ENCODE results near the gene CSTPP1. TPM values are rescaled to one million over a fixed set of nuclear protein-coding genes. Genes with fewer than 3 reads are reported as not detected.

CSTPP1 gene
- total RNA-seq, 1 donor from 2014 or later, result 29.6 TPM

GRCh38 chr11:47164321-47164720, 227.8 kb downstream of the CSTPP1 start:
- peaks cover 28% of the 10 kb centered on the region for H3K36me3 ChIP-seq (ENCODE audit: insufficient read depth, low read length)

GRCh38 chr11:47165253-47165840, 228.8 kb downstream of the CSTPP1 start:
- Histone ChIP-seq H3K4me1 (ENCODE audit: insufficient read depth, low read length) (no peaks in the 10 kb centered on the region), H3K27ac (ENCODE audit: low read depth, low read length) (no peak overlapping the region), H3K4me2 (ENCODE audit: low read length) (no peak overlapping the region), H3K27me3 (ENCODE audit: insufficient read depth, low read length) (no peaks in the 10 kb centered on the region), H4K20me1 (ENCODE audit: insufficient read depth, low read length) (peaks cover 54% of the 10 kb centered on the region), H3K36me3 (ENCODE audit: insufficient read depth, low read length) (peaks cover 28% of the 10 kb centered on the region), H2AFZ (ENCODE audit: low read depth, low read length) (no peak overlapping the region), H3K79me2 (ENCODE audit: insufficient read depth, low read length) (peaks cover 25% of the 10 kb centered on the region), H3K9ac (ENCODE audit: low read length) (no peak overlapping the region), H3K4me3 (ENCODE audit: insufficient read depth, low read depth, low read length) (no peak overlapping the region), H3K9me3 (ENCODE audit: insufficient read depth, low read depth, low read length) (no peaks in the 10 kb centered on the region)
- Mint-ChIP-seq H3K27me3 (ENCODE audit: low read depth, unreplicated experiment) (no peaks in the 10 kb centered on the region), H3K27ac (ENCODE audit: unreplicated experiment) (no peak overlapping the region), H3K36me3 (ENCODE audit: low read depth, unreplicated experiment) (no peaks in the 10 kb centered on the region), H3K9me3 (ENCODE audit: unreplicated experiment) (no peaks in the 10 kb centered on the region), H3K4me1 (ENCODE audit: low read depth, unreplicated experiment) (no peaks in the 10 kb centered on the region), H3K4me3 (ENCODE audit: unreplicated experiment) (no peak overlapping the region)
- FAIRE-seq (no peak), DNase-seq (ENCODE audit: low read depth) (no peak)
- no peak for TF ChIP-seq EZH2 (IDR thresholded peaks at IDR 0.05; ENCODE audit: insufficient read depth, low read length)
- no peak for TF ChIP-seq CTCF (IDR thresholded peaks at IDR 0.05; ENCODE audit: insufficient read depth, low read depth, low read length)

More at GRCh38 chr11:47164321-47164720, 227.8 kb downstream of the CSTPP1 start:
- H4K20me1 ChIP-seq (ENCODE audit: insufficient read depth, low read length), result peaks cover 54% of the 10 kb centered on the region
- no peaks in the 10 kb centered on the region for H3K9me3 ChIP-seq (ENCODE audit: insufficient read depth, low read depth, low read length)
- H3K4me1 ChIP-seq (ENCODE audit: insufficient read depth, low read length), result no peaks in the 10 kb centered on the region
- TF ChIP-seq CTCF (IDR thresholded peaks at IDR 0.05; ENCODE audit: insufficient read depth, low read depth, low read length) (no peak), EZH2 (IDR thresholded peaks at IDR 0.05; ENCODE audit: insufficient read depth, low read length) (no peak)
- DNase-seq (ENCODE audit: low read depth) (no peak), FAIRE-seq (no peak)
- Mint-ChIP-seq H3K36me3 (ENCODE audit: low read depth, unreplicated experiment) (no peaks in the 10 kb centered on the region), H3K4me1 (ENCODE audit: low read depth, unreplicated experiment) (no peaks in the 10 kb centered on the region), H3K4me3 (ENCODE audit: unreplicated experiment) (no peak overlapping the region), H3K9me3 (ENCODE audit: unreplicated experiment) (no peaks in the 10 kb centered on the region), H3K27ac (ENCODE audit: unreplicated experiment) (no peak overlapping the region), H3K27me3 (ENCODE audit: low read depth, unreplicated experiment) (no peaks in the 10 kb centered on the region)
- H3K4me3 ChIP-seq (ENCODE audit: insufficient read depth, low read depth, low read length), result no peak overlapping the region
- no peak overlapping the region for H3K4me2 ChIP-seq (ENCODE audit: low read length)
- H3K27ac ChIP-seq (ENCODE audit: low read depth, low read length), result no peak overlapping the region
- H3K27me3 ChIP-seq (ENCODE audit: insufficient read depth, low read length), result no peaks in the 10 kb centered on the region
- no peak overlapping the region for H2AFZ ChIP-seq (ENCODE audit: low read depth, low read length)
- H3K79me2 ChIP-seq (ENCODE audit: insufficient read depth, low read length), result peaks cover 20% of the 10 kb centered on the region
- no peak overlapping the region for H3K9ac ChIP-seq (ENCODE audit: low read length)

- no peak overlapping the region for H2AFZ ChIP-seq (ENCODE audit: low read depth, low read length)
- no peak overlapping the region for H3K4me2 ChIP-seq (ENCODE audit: low read length)
- Mint-ChIP-seq H3K4me3 (ENCODE audit: unreplicated experiment) (no peak overlapping the region), H3K9me3 (ENCODE audit: unreplicated experiment) (no peaks in the 10 kb centered on the region), H3K4me1 (ENCODE audit: low read depth, unreplicated experiment) (no peaks in the 10 kb centered on the region), H3K36me3 (ENCODE audit: low read depth, unreplicated experiment) (peaks cover 3% of the 10 kb centered on the region), H3K27me3 (ENCODE audit: low read depth, unreplicated experiment) (no peaks in the 10 kb centered on the region), H3K27ac (ENCODE audit: unreplicated experiment) (no peak overlapping the region)
- DNase-seq (ENCODE audit: low read depth), result no peak
- no peak for FAIRE-seq
- H3K27ac ChIP-seq (ENCODE audit: low read depth, low read length), result no peak overlapping the region
- H4K20me1 ChIP-seq (ENCODE audit: insufficient read depth, low read length), result peaks cover 55% of the 10 kb centered on the region
- no peaks in the 10 kb centered on the region for H3K27me3 ChIP-seq (ENCODE audit: insufficient read depth, low read length)
- H3K36me3 ChIP-seq (ENCODE audit: insufficient read depth, low read length), result peaks cover 33% of the 10 kb centered on the region
- H3K9me3 ChIP-seq (ENCODE audit: insufficient read depth, low read depth, low read length), result no peaks in the 10 kb centered on the region
- no peak overlapping the region for H3K9ac ChIP-seq (ENCODE audit: low read length)
- H3K4me1 ChIP-seq (ENCODE audit: insufficient read depth, low read length), result no peaks in the 10 kb centered on the region
- H3K79me2 ChIP-seq (ENCODE audit: insufficient read depth, low read length), result peaks cover 33% of the 10 kb centered on the region
- no peak overlapping the region for H3K4me3 ChIP-seq (ENCODE audit: insufficient read depth, low read depth, low read length)
- TF ChIP-seq CTCF (IDR thresholded peaks at IDR 0.05; ENCODE audit: insufficient read depth, low read depth, low read length) (no peak), EZH2 (IDR thresholded peaks at IDR 0.05; ENCODE audit: insufficient read depth, low read length) (no peak)
Measured at GRCh38 chr11:47166368-47166767, 229.8 kb downstream of the CSTPP1 start.
